Stromal cell of bone marrow (primary cell): ENCODE data around the gene PIK3R2.
"Not testable (repeated sequence)": the region's sequence is repeated elsewhere in the genome, so short reads cannot be mapped to it uniquely, and the experiment has no call there.

ENCODE experiments used
- DNase-seq: peaks from one replicate; pipeline ENCODE4 v3.0.0-alpha.2; 2012; ENCODE audit warnings: low read depth

The PIK3R2 gene

DNA sequence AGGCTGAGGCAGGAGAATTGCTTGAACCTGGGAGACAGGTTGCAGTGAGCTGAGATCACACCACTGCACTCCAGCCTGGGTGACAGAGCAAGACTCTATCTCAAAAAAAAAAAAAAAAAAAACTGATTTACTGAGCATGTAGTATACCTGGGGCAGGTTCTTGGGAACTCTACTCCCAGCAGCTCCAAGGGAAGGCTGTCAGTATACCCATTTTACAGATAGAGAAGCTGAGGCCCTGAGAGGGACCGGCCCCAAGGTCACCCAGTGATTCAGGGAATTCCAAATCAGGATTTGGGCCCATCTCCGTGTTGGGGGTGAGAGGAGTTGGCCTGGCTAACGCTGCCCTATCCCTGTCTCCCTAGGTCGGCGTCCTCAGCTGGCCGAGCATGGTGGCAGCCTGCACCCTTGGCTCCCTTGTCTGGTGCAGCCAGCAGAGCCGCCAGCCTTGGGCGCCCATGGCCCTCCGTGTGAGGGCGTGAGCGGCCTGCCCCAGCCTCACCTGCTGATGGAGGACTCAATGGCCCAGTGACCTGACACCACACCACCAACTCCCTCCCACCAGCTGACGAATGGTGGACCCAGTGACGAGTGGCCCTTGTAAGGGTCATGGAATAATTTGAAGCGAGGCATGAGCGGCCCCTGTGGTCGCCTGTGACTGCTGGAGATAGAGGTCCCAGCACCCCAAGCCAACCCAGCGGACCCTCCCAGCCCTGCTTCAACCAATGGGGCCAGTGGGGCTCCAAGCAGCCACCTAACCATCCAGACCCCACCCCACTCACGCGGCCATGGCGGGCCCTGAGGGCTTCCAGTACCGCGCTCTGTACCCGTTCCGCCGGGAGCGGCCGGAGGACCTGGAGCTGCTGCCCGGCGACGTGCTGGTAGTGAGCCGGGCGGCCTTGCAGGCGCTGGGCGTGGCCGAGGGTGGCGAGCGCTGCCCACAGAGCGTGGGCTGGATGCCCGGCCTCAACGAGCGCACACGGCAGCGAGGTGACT, 2.4 kb downstream of the PIK3R2 start:
- no peak for DNase-seq

DNA sequence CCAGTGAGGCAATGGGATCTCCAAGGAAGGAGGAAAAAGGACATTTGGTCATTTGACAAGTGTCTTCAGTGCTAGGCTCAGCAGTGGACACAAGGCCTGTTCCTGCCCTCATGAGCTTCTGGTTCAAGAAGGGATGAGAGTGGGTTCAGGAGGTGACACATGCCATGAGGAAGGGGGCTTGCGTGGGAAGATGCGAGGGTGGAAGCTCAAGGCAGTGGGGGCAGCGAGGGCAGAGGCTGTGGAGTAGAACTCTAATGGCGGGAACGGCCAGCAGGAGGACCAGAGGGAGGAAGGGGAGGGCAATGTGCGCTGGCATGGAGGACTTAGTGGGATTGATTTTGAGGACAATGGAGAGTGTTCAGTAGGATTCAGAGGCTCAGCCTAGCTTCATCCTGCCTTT, 3.3 kb downstream of the PIK3R2 start:
- no peak for DNase-seq

DNA sequence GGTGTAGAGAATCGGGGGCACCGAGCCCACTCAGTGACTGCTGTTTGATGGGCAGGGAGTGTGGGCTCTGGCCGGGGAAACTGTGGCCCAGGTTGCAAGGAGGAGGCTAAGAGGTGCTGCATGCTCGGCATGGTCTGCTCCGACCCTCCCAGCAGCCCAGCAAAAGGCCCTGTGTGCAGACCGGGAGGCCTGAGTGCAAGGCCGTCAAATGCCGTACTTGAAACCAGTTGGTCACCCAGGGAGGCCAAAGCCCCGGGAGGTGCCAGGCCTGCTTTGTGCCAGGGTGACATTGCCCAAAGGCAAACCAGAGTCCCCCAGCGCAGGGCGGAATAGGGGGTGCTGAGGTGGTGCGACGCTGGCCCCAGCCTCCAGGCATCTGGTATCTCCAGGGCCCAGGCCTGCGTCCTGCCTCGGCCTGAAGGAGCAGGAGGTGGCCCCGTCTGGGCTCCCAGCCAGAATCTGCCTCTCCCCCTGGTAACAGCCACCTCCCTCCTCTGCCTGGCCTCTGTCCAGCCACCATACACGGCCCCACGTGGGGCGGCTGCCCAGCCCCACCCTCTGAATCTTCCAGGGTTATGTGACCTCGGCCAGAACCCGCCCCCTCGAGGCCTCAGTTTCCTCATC, 4.0 kb downstream of the PIK3R2 start:
- DNase-seq: no peak

DNA sequence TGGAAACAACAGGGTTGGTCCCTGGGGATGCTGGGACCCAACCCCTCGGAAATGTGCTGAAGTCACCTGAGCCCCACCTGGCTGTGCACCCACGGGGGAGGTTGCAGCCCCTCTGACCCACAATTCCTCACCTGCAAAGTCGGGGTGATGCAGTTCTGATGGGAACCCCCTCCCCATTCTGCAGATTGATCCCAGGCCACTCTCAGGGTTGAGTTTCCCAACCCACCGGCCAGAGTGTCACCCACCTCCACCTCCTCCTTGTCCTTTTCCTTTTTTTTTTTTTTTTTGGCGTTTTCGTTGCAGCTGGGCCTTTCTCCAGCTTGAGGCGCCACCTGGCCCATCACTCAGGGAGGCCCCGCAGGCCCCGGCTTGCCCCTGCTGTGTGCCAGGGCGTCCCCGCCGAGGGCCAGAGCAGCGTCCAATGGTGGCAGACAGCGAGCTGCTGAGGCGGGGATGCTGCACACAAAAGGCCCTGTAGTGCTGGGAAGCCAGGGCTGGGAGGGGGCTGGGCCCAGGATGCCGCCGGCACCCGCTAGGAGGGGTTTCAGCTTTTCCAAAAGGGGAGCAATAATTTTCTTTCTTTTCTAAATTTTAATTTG, 4.6 kb downstream of the PIK3R2 start:
- no peak for DNase-seq

DNA sequence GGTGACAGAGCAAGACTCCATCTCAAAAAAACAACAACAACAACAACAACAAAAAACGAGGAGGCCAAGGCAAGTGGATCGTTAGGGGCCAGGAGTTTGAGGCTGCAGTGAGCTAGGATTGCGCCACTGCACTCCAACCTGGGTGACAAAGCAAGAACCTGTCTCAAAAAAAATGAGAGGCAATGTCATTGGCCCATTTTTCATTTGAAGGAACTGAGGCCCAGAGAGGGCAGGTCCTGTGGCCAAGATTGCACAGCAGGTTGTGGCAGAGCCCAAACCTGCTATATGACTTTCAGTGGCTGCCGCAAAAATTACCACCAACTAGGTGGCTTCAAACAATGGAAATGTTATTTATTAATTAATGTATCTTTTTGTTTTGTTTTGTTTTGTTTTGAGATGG, 5.5 kb downstream of the PIK3R2 start:
- no peak for DNase-seq

DNA sequence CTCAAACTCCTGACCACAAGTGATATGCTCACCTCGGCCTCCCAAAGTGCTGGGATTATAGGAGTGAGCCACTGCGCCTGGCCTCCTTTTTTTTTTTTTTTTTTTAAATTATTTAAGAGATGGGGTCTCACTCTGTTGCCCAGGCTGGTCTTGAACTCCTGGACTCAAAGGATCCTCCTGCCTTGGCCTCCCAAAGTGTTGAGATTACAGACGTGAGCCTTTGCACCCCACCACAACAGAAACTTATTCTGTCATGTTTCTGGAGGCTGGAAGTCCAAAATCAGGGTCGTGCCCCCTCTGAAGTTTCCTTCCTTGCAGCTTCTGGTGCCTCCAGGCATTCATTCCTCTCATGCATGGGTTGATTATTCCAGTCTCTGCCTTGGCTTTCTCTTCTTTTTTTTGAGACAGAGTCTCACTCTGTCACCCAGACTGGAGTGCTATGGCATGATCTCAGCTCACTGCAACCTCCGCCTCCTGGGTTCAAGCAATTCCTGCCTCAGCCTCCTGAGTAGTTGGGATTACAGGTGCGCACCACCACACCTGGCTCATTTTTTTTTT, 6.2 kb downstream of the PIK3R2 start:
- not testable (repeated sequence) for DNase-seq

DNA sequence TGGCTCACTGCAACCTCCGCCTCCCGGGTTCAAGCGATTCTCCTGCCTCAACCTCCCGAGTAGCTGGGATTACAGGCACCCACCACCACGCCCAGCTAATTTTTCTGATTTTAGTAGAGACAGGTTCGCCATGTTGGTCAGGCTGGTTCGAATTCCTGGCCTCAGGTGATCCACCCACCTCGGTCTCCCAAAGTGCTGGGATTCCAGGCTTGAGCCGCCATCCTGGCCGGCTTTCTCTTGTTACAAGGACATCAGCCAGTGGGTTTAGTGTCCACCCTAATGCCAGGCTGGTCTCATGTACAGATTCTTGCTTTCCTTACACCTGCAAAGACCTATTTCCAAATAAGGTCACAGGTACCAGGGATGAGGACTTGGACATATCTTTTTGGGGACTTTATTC, 6.8 kb downstream of the PIK3R2 start:
- no peak for DNase-seq

DNA sequence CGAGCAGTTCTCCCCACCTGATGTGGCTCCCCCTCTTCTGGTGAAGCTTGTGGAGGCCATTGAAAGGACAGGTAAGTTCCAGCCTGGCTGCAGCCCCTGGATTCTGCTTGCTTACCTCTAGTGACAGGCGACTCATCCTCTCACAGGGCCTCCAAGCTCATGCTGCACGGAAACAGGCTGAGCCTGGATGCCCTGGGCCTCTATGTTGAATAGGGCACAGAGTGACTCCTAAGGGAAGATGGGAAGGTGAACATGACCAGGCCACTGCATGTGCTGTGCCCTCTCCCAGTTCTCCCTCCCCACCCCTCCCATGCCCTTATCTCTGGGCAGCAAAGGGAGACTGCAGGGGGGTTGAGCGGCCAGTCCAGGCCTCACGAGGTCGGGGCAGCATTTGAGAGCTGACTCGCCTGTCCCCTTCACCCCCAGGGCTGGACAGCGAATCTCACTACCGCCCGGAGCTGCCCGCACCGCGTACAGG, 7.6 kb downstream of the PIK3R2 start:
- DNase-seq: no peak

DNA sequence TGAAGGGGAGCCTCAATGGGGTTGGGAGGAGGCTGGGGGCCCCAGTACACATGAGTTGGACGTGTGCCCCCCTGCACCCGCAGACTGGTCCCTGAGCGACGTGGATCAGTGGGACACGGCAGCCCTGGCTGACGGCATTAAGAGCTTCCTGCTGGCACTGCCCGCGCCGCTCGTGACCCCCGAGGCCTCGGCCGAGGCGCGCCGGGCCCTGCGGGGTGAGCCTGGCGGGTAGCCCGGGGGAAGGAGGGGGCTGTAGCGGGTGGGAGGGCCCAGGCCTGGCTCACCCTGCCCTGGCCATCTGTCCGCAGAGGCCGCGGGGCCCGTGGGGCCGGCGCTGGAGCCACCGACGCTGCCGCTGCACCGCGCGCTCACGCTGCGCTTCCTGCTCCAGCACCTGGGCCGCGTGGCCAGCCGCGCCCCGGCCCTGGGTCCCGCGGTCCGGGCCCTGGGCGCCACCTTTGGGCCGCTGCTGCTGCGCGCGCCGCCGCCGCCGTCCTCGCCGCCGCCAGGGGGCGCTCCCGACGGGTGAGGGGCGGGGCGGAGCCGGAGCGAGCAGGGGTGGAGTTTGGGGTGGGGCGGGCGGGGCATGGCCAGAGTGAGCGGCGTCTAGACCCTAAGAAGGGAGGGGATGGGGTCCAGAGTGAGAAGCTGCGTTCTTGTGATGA, 8.1 kb downstream of the PIK3R2 start:
- DNase-seq: no peak

DNA sequence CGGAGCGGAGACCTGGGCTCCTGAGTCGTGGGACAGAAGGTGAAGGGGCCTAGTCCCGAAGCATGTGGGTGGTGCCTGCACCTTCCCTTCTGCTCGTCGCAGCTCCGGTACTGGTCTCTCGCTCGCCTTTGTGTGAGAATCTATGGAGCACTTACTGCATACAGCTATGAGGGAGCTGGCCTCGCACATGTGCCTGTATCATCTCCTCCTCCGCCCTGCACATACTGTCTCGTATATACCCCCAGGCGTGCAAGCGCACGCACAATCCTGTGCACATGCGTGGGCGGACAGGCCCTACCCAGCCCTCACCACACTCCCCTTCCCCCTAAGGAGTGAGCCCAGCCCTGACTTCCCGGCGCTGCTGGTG, 8.7 kb downstream of the PIK3R2 start:
- no peak for DNase-seq

DNA sequence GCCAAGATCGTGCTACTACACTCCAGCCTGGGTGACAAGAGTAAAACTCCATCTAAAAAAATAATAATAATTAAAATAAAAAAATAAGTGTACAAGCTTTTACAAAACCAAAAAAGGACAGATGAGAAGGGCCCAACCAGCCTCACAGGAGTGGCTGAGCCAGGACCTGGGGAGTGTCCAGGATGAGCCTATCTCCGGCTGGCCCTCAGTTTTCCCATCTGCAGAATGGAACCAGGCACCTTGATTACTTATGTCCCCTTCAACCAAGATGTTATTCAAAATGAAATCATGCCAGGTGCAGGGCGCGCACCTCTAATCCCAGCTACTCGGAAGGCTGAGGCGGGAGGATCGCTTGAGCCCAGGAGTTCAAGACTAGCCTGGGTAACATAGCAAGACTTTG, 11.1 kb downstream of the PIK3R2 start:
- no peak for DNase-seq

DNA sequence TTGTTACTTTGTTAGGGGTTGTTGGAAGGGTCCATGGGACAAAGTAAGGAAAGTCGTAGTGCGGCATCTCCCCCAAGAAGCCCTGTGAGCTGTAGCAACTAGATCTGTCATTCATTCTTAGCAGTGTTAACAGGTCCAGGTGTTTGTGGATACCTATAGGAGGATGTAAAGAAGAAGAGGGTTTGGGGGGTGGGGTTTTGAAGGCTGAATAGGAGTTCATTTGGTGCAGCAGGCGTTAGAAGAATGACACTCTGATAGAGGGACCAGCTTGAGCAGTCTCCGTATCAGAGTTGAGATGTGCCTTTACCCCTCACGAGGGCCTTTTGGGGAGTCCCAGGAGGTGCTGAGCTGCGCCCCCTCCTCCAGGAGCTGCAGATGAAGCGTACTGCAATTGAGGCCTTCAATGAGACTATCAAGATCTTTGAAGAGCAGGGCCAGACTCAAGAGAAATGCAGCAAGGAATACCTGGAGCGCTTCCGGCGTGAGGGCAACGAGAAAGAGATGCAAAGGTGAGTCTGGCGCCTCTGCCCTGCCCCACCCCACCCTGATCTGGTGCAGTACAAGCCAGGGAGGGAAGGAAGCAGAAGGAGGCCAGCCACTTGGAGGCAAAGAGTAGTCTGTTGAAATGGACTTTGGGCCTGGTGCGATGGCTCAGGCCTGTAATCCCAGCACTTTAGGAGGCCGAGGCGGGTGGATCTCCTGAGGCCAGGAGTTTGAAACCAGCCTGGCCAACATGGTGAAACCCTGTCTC, 13.0 kb downstream of the PIK3R2 start:
- no peak for DNase-seq

DNA sequence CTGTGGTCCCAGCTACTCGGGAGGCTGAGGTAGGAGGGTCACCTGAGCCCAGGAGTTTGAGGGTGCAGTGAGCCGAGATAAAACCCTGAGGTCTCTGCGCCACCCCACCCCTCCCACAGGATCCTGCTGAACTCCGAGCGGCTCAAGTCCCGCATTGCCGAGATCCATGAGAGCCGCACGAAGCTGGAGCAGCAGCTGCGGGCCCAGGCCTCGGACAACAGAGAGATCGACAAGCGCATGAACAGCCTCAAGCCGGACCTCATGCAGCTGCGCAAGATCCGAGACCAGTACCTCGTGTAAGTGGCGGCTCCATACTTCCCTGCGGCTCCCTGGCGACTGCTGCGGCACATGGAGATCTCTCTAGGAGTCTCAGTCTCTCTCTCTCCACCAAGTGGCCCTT, 14.0 kb downstream of the PIK3R2 start:
- no peak for DNase-seq

DNA sequence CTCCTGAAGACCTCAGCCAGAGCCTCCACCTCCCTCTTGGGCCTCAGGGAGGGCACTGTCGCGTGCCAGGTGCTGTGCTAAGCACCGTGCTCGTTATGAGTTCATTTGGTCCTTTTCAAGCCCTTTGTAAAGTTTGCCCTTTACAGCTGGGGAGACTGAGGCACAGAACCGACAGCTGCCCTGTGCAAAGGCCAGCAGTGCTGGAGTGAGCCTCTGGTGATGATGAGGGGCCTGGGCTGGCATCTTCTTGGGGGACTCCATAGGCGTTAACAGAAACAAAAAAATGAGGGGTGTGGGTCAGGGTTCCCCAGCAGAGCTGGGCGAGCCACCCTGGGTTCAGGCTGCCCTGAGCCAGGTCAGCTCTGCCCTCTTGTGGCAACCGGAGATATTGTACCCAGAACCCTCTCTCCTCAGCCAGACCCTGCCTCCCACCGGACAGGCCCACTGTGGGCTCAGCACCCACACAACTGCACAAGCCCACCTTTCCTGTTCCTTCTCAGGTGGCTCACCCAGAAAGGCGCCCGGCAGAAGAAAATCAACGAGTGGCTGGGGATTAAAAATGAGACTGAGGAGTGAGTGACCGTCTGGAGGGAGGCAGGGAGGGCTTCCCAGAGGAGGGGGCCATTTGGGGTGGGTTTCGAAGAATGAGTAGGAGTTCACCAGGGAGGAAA, 15.1 kb downstream of the PIK3R2 start:
- DNase-seq: no peak

DNA sequence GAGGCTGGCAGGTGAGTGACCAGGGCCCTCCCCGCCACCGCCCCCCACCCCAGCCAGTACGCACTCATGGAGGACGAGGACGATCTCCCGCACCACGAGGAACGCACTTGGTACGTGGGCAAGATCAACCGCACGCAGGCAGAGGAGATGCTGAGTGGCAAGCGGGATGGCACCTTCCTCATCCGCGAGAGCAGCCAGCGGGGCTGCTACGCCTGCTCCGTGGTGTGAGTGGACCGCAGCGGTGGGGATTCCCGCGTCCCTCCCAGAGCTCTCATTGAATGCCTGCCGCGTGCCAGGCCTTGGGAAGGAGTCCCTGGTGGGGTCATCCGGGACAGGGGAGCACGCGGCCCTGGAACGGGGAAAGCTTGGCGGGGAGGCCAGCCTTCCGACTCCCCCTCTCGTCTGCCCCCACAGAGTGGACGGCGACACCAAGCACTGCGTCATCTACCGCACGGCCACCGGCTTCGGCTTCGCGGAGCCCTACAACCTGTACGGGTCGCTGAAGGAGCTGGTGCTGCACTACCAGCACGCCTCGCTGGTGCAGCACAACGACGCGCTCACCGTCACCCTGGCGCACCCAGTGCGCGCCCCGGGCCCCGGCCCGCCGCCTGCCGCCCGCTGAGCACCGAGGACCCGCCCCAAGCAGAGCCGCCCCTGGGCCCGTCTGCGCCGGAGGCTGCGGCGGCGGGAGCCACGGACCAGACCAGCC, 15.9 kb downstream of the PIK3R2 start:
- no peak for DNase-seq

DNA sequence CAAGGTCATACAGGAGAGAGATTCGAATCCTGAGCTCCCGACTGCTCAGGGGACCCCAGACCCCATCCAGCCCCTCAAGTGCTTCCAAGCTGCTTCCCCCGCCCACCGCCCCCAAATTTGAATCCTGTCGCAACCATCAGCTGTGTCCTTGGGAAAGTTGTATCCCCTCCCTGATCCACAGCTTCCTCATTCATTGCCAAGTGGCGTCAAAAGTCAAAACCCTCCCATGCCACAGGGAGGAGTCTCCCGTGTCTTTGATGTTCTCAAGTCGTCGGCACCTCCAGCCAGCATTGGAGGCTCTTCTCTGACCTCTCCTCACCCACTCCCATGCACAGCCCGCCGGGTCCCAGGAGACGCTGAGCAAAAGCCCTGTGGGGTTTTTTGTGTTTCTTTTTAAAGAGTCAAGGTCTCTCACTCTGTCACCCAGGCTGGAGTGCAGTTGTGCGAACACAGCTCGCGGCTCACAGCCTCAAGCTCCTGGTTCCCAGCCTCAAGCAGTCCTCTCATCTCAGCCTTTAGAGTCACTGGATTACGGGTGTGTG, 17.8 kb downstream of the PIK3R2 start:
- no peak for DNase-seq

DNA sequence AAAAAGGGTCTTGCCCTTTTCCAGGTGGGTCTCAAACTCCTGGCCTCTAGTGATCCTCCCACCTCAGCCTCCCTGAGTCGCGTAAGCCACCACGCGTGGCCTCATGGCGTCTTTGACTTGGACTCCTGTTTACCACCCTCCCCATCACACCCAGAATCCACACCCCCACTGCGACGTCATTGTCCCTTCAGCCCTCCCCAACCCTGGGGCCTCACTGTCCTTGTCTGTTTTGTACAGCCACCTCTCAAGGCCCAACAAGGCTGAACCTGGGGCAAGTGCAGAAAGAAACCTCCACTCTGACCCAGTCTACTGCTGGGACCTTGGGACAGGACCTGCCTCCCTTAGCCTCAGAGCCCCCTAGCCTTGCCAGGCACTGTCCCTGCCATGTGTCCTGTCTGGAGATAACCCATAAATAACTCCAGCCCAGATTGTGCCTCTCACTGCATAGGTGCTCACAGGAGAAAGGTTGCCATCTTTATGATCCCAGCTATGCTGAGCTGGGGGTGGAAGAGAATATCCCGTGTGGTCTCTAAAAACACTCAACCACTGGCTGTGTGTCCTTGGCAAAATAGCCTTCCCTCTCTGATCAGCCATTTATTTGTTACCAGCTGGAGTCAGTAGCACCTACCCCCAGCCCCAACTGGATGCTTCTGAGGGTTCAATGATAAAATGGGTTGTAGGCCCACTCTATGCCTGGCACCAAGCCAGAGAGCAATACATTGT, 18.8 kb downstream of the PIK3R2 start:
- DNase-seq: no peak

DNA sequence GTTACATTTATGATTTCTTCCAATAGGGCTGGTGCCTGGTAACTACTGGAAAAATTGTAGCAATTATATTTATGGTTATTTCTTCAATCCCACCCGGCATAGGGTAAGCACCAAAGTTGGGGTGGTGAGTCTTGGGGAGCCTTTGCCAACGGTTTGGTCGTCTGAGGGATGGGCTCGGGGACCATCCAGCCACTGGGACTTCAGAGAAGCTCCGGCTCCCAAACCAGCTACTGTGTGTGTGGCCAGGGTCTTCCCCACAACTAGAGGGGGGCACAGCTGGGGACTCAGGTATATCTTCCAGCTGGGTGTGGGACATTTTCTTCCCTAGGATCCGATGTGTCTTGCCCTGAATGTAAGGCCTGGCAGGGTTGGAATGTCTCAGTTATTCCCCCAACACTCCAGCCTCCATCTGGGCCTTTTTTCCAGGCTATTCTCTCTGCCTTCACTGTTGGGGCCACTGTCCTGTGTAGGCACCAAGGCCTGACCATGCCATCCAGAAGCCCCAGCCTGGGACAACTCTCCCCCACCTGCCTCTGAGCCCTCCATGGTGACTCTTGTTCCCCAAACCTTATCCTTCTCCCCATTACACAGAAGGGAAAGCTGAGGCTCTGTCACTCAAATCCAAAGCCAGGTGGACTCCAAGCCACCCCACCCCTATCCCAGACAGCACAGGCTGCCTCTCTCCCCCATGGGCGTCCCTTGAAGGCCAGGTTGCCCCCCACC, 19.5 kb downstream of the PIK3R2 start:
- no peak for DNase-seq
